ENCODE data around the gene RAC2. TPM values are rescaled to one million over a fixed set of nuclear protein-coding genes. Genes with fewer than 3 reads are reported as not detected.

The RAC2 gene
- total and polyA plus RNA-seq, 9 of the 15 experiments (the other 6 are each of a cell fraction or from before 2014, with no cell fraction given) = 22.7 to 103 (median 43.3) TPM

- ChIA-PET POLR2A (interaction anchor here (0.6 kb wide), 1 partner anchor 352 kb away, joined by 3 read pairs; no protein-coding TSS in a partner anchor), CTCF (ENCODE audit: low intra/inter-chr PET ratio) (interaction anchor here (0.6 kb wide), 1 partner anchor 312 kb away, joined by 3 read pairs; no protein-coding TSS in a partner anchor)
- ATAC-seq = no peak
- no peaks in the 10 kb centered on the region for H3K79me2 ChIP-seq (ENCODE audit: control insufficient read depth, insufficient read depth, low read length)
- no peak overlapping the region for H3K9ac ChIP-seq (ENCODE audit: insufficient read depth in 1 of 2, low read depth in 2 of 2, low read length in 2 of 2)
- H3K4me2 ChIP-seq (ENCODE audit: insufficient read depth, low read length) = no peak overlapping the region
- TF ChIP-seq FOXM1 (IDR thresholded peaks at IDR 0.05; ENCODE audit: low read depth) (no peak), FOXM1 (CRISPR knock-in tag; IDR thresholded peaks at IDR 0.05; ENCODE audit: low read depth) (no peak), FIP1L1 (IDR thresholded peaks at IDR 0.05; ENCODE audit: low read depth, low read length, poor library complexity, severe bottlenecking) (no peak), MYNN (IDR thresholded peaks at IDR 0.05) (no peak), MYNN (CRISPR knock-in tag; IDR thresholded peaks at IDR 0.05) (no peak), SMARCC2 (IDR thresholded peaks at IDR 0.05; ENCODE audit: low read depth) (no peak), CHD4 (IDR thresholded peaks at IDR 0.05; ENCODE audit: insufficient read depth, insufficient replicate concordance, low read depth, low read length, poor library complexity, severe bottlenecking) (no peak), NR2C2 (CRISPR knock-in tag; IDR thresholded peaks at IDR 0.05) (no peak), NR2C2 (tag; IDR thresholded peaks at IDR 0.05) (0 out of 2 replicates have a peak, but pooled peaks have one; percentile 3), TRIM24 (IDR thresholded peaks at IDR 0.05) (no peak), ZNF766 (CRISPR knock-in tag; conservative IDR thresholded peaks at IDR 0.05) (no peak)
- no peak for FAIRE-seq
- H3K9me3 ChIP-seq (replicated peaks; ENCODE audit: control insufficient read depth, insufficient read depth, low read depth, low read length) = no peaks in the 10 kb centered on the region
- no peak overlapping the region for H3K4me3 ChIP-seq
- no peak overlapping the region for H3K27ac ChIP-seq (ENCODE audit: extremely low read depth, low read depth, low read length)
- H3K27me3 ChIP-seq (ENCODE audit: control insufficient read depth in 2 of 2, insufficient read depth in 2 of 2, low read length in 2 of 2) = no peaks in the 10 kb centered on the region; a peak in 1 of 5 replicates
- in situ Hi-C loops (cut with MboI) (no loop called here), intact Hi-C loops (cut with micrococcal nuclease) (no loop called here)
- no peaks in the 10 kb centered on the region for H4K20me1 ChIP-seq (replicated peaks; ENCODE audit: control insufficient read depth, insufficient read depth, low read length)
- H3K9me1 ChIP-seq (ENCODE audit: control insufficient read depth, insufficient read depth, low read length) = no peaks in the 10 kb centered on the region
- H2AFZ ChIP-seq (ENCODE audit: low read depth, low read length) = no peak overlapping the region
- 48% methylated on average over 9 of the region's 9 CpGs for WGBS (ENCODE audit: insufficient coverage, low coverage, missing lambda C conversion rate)
- H3K4me1 ChIP-seq (replicated peaks in 1 of 2; ENCODE audit: control insufficient read depth in 2 of 2, insufficient read depth in 2 of 2, low read length in 2 of 2) = peaks cover 4 to 15% of the 10 kb centered on the region in 2 experiments; a peak in 4 of 5 replicates
- BruUV-seq (replicated peaks) = no TSS peak
- H3K36me3 ChIP-seq (ENCODE audit: control insufficient read depth, insufficient read depth, low read length) = no peaks in the 10 kb centered on the region
- no peak for DNase-seq (ENCODE audit: extremely low read depth in 1 of 4, low spot score in 3 of 4)
These were observed 14.1 kb upstream of the RAC2 start for GRCh38 chr22:37258005-37258752.

All from K562 (cell line).